Measurements from ENCODE around the gene IDH3B. TPM values are rescaled to one million over a fixed set of nuclear protein-coding genes. Genes with fewer than 3 reads are reported as not detected.

IDH3B gene
- total and polyA plus RNA-seq, 2 donors (not counting 1 experiment from before 2014, with no cell fraction given): 77.0 to 98.2 TPM

DNA sequence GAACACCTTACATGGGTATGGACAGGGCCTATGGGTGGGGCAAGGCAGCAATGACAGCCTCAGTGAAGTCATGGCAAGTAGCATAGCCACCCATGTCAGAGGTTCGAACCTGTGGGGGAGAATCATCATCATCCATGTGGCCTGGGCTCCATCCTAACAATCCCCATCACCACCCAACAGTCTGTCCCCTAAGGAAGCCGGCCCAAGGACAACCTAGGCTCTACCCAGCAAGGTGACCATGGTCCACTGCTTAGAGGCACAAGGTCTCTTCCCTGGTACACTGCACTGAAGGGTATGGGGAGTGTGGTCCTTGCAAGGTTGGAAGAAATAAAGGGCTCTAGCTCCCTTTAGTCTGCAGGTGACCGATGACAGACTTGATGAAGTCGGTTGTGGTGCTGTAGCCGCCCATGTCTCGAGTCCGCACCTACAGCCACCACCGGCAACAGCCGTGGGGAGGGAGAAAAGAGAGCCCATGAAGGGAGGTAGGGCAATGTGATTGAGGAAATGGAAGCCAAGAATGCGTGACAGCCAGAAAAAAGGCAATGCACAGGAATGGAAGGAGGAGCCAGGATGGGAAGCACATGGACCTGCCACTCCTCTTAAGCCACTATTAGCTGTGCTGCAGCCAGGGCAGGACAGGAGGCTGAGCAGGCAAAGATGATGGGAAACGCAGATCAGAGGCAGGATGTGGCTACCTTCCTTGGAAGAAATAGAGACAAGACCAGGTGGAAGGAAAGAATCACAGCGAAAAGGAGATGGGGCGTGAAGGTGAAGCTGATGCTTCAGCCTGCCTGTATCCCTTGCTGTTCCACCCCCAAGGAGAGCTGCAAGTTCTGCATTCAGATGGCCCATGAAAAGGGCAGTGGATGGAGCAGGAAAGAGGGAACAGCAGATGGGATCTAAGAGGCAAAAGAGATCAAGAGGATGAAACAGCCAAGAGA lies 5.3 kb downstream of the IDH3B start:
- Histone ChIP-seq H3K79me2 (ENCODE audit: control insufficient read depth, insufficient read depth, low read length) (peaks cover 32% of the 10 kb centered on the region), H3K9me3 (ENCODE audit: control insufficient read depth, insufficient read depth, low read depth, low read length) (no peaks in the 10 kb centered on the region), H3K4me1 (ENCODE audit: control insufficient read depth, extremely low read depth, insufficient read depth, low read length) (peaks cover 8% of the 10 kb centered on the region), H4K20me1 (ENCODE audit: control insufficient read depth, extremely low read depth, insufficient read depth, low read length) (peaks cover 4% of the 10 kb centered on the region), H3K36me3 (ENCODE audit: control insufficient read depth, insufficient read depth, low read length) (peaks cover 46% of the 10 kb centered on the region), H3K4me3 (replicated peaks in 1 of 4; ENCODE audit: control extremely low read depth in 1 of 4, insufficient read depth in 1 of 4, low read depth in 3 of 4, low read length in 4 of 4) (no peak overlapping the region), H3K27me3 (ENCODE audit: control insufficient read depth, insufficient read depth, low read length) (no peaks in the 10 kb centered on the region), H2AFZ (ENCODE audit: low read length) (no peak overlapping the region), H3K27ac (ENCODE audit: insufficient read depth, low read length) (no peak overlapping the region), H3K9ac (ENCODE audit: insufficient read depth, low read length) (no peak overlapping the region), H3K4me2 (ENCODE audit: extremely low read depth, insufficient read depth, low read length) (no peak overlapping the region)
- no peak for DNase-seq (ENCODE audit: low read depth in 2 of 2)
- TF ChIP-seq, protein P1, sequence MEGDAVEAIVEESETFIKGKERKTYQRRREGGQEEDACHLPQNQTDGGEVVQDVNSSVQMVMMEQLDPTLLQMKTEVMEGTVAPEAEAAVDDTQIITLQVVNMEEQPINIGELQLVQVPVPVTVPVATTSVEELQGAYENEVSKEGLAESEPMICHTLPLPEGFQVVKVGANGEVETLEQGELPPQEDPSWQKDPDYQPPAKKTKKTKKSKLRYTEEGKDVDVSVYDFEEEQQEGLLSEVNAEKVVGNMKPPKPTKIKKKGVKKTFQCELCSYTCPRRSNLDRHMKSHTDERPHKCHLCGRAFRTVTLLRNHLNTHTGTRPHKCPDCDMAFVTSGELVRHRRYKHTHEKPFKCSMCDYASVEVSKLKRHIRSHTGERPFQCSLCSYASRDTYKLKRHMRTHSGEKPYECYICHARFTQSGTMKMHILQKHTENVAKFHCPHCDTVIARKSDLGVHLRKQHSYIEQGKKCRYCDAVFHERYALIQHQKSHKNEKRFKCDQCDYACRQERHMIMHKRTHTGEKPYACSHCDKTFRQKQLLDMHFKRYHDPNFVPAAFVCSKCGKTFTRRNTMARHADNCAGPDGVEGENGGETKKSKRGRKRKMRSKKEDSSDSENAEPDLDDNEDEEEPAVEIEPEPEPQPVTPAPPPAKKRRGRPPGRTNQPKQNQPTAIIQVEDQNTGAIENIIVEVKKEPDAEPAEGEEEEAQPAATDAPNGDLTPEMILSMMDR (conservative IDR thresholded peaks at IDR 0.05 in 1 of 2, IDR thresholded peaks at IDR 0.05 in 1 of 2; ENCODE audit: low read depth in 1 of 2, low read length in 2 of 2): no peak

DNA sequence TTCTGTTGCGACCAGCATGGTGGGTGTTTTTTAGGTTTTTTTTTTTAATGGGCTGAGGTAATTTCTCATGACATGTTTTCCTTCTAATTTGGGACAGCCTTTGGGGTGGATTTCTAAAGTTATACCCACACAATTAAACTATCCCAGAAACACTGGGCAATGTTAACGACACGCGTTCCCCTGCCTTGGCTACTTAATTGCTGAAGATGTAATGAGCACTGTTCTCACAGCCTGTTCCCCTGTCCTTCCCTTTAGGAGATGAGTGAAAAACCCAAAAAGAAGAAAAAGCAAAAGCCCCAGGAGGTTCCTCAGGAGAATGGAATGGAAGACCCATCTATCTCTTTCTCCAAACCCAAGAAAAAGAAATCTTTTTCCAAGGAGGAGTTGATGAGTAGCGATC lies 6.3 kb downstream of the IDH3B start:
- Histone ChIP-seq H3K27ac (ENCODE audit: insufficient read depth, low read length) (no peak overlapping the region), H3K4me2 (ENCODE audit: extremely low read depth, insufficient read depth, low read length) (no peak overlapping the region), H3K36me3 (ENCODE audit: control insufficient read depth, insufficient read depth, low read length) (peaks cover 46% of the 10 kb centered on the region), H3K9me3 (ENCODE audit: control insufficient read depth, insufficient read depth, low read depth, low read length) (no peaks in the 10 kb centered on the region), H4K20me1 (ENCODE audit: control insufficient read depth, extremely low read depth, insufficient read depth, low read length) (peaks cover 4% of the 10 kb centered on the region), H2AFZ (ENCODE audit: low read length) (no peak overlapping the region), H3K27me3 (ENCODE audit: control insufficient read depth, insufficient read depth, low read length) (no peaks in the 10 kb centered on the region), H3K4me1 (ENCODE audit: control insufficient read depth, extremely low read depth, insufficient read depth, low read length) (peaks cover 8% of the 10 kb centered on the region), H3K9ac (ENCODE audit: insufficient read depth, low read length) (no peak overlapping the region), H3K79me2 (ENCODE audit: control insufficient read depth, insufficient read depth, low read length) (peaks cover 35% of the 10 kb centered on the region), H3K4me3 (replicated peaks in 1 of 4; ENCODE audit: control extremely low read depth in 1 of 4, insufficient read depth in 1 of 4, low read depth in 3 of 4, low read length in 4 of 4) (no peak overlapping the region)
- no peak for TF ChIP-seq EZH2 (IDR thresholded peaks at IDR 0.05; ENCODE audit: low read length, missing control alignments)
- TF ChIP-seq, protein P1 (conservative IDR thresholded peaks at IDR 0.05 in 1 of 2, IDR thresholded peaks at IDR 0.05 in 1 of 2; ENCODE audit: low read depth in 1 of 2, low read length in 2 of 2): no peak
- DNase-seq (ENCODE audit: low read depth in 2 of 2): no peak

DNA sequence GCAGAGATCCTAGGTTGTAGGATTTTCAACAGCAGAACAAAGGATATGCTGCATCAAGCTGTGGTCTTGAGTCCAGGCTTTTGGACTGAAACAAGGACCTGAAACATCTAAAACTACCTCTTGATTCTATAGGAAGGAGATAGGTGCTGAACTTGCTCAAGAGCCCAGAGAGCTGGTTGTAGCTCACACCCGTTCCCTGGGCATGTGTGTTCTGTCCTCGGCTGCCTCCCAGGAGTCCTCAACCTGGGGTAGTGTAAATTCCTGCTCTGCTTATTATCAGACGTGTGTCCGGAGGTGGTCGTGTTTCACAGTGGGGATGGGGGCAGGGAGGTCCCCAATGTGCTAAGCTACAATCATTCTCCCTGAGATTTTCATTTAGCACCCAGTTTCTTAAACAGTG lies 6.8 kb downstream of the IDH3B start:
- Histone ChIP-seq H4K20me1 (ENCODE audit: control insufficient read depth, extremely low read depth, insufficient read depth, low read length) (peaks cover 4% of the 10 kb centered on the region), H3K27ac (ENCODE audit: insufficient read depth, low read length) (no peak overlapping the region), H3K4me1 (ENCODE audit: control insufficient read depth, extremely low read depth, insufficient read depth, low read length) (peaks cover 8% of the 10 kb centered on the region), H3K36me3 (ENCODE audit: control insufficient read depth, insufficient read depth, low read length) (peaks cover 46% of the 10 kb centered on the region), H3K79me2 (ENCODE audit: control insufficient read depth, insufficient read depth, low read length) (peaks cover 38% of the 10 kb centered on the region), H3K9me3 (ENCODE audit: control insufficient read depth, insufficient read depth, low read depth, low read length) (no peaks in the 10 kb centered on the region), H2AFZ (ENCODE audit: low read length) (no peak overlapping the region), H3K27me3 (ENCODE audit: control insufficient read depth, insufficient read depth, low read length) (no peaks in the 10 kb centered on the region), H3K4me2 (ENCODE audit: extremely low read depth, insufficient read depth, low read length) (no peak overlapping the region), H3K4me3 (replicated peaks in 1 of 4; ENCODE audit: control extremely low read depth in 1 of 4, insufficient read depth in 1 of 4, low read depth in 3 of 4, low read length in 4 of 4) (no peak overlapping the region), H3K9ac (ENCODE audit: insufficient read depth, low read length) (no peak overlapping the region)
- DNase-seq (ENCODE audit: low read depth in 2 of 2): no peak
- TF ChIP-seq, protein P1 (conservative IDR thresholded peaks at IDR 0.05 in 1 of 2, IDR thresholded peaks at IDR 0.05 in 1 of 2; ENCODE audit: low read depth in 1 of 2, low read length in 2 of 2): no peak
- TF ChIP-seq EZH2 (IDR thresholded peaks at IDR 0.05; ENCODE audit: low read length, missing control alignments): no peak

Measured in fibroblast of lung (primary cell).